NCI-H1105 (cell line): ENCODE results near the gene CNIH1.
A peak's percentile ranks its signal among the peaks of the same experiment; 100 is the strongest.
"Not testable (repeated sequence)": the region's sequence is repeated elsewhere in the genome, so short reads cannot be mapped to it uniquely, and the experiment has no call there.

Experiments used
- DNase-seq: peaks from one replicate; lab custom pipeline; 2025; lab: John Stamatoyannopoulos, UW

CNIH1 gene

DNA sequence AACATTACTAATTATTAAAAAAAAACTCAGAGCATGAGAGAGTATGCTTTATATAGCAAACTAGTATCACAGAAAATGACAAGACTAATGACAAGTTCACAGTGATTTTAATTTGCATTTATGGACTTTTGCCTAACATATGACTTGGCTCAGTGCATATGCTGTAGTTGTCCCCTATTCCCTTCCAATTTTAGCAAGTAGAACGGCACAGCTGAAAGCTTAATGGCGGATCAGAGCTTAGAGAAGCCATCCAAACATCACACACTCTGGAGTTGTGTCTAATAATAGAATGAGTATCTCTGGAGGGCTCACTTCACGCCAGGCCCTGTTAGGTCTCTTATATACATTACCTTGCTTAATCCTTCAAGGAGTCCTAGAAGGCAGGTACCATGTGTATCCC is 13.3 kb downstream of the CNIH1 start:
- no peak for DNase-seq

DNA sequence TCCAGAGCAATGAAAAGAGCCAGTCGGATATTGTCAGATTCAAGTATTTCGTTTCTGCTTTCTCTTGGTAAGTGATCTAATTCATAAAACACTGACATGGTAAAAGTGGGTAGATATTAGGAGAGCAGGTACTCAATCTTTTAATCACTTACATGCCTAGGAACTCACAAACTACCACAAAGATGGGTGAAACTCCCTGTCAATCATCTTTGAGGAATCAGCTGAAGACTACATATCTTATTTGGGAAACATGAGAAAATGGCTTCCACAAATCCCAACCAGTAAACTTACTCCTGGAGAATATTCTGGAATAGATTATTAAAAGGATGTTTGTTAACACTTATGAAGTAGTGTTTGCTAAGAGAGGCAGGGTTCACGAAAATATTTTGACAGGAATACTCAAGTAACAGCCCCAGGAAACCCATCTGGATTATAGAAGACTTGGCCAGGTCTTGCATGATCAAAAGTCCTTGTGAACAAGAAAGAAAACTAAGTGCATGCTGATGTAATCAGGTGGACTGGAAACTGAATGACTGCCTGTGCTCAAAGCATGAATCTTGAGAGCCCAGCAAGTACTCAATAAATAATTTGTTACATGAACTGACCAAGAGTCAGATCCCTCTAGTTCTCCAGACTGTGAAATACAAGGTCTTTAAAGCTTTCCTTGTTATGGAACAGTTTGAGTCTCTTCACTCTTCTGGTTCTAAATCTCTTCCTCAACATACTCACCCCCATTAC is 15.5 kb downstream of the CNIH1 start:
- DNase-seq = no peak

DNA sequence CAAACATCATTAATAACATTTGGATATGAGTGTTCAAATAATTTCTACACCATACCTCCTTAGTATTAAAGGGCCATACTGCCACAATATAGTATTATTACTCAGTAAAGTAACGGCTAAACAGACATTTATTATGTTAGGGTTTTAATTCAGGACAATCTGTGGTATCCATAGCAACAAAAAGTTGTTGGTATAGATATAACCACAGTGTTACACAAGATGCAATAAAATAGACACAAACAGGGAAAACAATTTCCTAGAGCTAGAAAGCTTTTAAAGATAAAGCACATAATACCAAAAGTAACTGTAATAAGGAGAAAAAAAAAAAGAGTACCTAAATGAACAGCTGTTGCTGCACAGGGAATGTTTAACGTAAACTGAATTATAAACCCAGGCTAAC is 16.1 kb downstream of the CNIH1 start:
- DNase-seq = no peak

- no peak for DNase-seq
Observed at GRCh38 chr14:54424479-54424901, 16.7 kb downstream of the CNIH1 start.

DNA sequence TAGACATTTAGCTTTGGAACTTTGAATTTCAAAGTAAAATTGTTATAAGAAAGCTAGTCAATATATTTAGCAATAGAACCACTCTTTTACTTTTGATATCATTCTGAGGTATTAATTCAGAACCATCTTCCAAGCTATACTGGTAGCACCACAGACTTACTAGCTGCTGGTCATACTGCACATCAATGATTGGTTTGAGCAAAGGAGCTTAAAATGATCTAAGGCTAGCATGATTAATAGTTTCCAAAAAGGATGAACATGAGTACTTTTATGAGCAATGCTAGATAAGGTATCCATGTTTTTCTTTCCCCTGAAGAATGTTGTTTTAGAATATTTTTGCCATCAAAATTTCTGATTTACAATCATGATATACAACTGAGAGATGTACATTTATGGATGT is 17.2 kb downstream of the CNIH1 start:
- no peak for DNase-seq

DNA sequence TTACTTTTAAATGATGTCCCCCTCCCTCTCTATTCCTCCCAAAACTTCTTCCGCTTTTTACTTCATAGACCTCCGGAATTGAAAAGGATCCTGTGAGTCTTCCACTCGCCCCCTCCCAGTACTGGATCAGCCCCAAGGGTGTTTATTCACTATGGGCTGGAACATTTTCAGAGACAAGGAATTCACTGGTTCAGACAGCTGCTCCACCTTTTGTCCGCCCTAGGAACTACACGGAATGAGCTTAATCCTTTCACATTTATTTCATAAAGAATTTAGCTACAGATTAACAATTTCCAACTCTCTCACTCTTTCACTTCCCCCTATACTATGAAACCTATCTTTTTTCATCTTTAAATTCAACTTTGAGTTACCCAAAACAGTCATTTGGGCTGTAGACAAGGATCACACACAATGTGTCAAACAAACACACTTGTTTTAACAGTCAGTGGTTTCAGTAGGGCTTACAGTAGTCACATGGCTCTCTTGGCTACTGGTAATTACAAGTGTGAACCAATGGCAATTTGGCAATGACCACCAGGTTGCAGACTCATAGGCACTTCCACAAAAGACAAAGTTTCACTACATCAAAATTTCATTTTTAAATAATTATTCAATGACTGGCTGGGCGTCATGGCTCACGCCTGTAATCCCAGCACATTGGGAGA is 20.6 kb downstream of the CNIH1 start:
- DNase-seq = no peak

GRCh38 chr14:54411371-54411770 is 29.8 kb downstream of the CNIH1 start:
- DNase-seq = no peak

DNA sequence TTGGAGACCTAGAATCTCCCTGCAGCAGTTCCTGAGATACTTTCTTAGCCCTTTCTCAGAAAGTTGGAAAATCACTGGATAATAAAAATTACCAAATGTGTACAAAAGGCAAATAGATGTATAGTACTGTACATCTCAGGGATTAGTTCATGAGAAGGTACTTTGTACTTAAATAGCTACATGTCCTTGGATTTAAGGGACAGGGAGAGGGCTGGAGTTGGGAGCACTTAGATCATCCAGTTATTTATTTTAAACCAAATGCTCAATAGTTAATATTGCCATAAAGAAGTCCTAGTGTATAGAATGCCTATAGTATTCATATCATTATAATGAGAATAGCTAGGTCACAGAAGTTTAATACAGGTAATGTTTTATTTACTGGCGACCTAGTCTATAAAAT is 31.0 kb downstream of the CNIH1 start:
- DNase-seq = no peak

- not testable (repeated sequence) for DNase-seq
Observed at GRCh38 chr14:54403401-54404005, 37.7 kb downstream of the CNIH1 start.

DNA sequence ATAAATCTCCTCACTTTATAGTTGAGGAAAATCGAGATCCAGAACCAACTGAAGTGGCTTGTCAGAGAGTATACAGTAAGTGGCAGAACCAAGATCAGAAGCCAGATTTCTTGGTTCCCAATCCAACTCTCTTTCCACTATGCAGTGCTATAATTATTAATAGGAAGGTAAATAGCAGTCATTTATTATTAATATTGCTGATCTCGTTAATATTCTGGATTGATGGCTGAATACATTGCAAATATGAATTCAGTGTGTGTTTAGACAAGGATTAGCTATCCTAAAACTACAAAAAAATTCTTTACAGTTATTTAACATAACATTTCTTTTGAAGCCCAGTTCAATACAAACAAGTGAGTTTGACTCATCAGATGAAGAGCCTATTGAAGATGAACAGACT is 41.6 kb downstream of the CNIH1 start:
- DNase-seq = no peak

DNA sequence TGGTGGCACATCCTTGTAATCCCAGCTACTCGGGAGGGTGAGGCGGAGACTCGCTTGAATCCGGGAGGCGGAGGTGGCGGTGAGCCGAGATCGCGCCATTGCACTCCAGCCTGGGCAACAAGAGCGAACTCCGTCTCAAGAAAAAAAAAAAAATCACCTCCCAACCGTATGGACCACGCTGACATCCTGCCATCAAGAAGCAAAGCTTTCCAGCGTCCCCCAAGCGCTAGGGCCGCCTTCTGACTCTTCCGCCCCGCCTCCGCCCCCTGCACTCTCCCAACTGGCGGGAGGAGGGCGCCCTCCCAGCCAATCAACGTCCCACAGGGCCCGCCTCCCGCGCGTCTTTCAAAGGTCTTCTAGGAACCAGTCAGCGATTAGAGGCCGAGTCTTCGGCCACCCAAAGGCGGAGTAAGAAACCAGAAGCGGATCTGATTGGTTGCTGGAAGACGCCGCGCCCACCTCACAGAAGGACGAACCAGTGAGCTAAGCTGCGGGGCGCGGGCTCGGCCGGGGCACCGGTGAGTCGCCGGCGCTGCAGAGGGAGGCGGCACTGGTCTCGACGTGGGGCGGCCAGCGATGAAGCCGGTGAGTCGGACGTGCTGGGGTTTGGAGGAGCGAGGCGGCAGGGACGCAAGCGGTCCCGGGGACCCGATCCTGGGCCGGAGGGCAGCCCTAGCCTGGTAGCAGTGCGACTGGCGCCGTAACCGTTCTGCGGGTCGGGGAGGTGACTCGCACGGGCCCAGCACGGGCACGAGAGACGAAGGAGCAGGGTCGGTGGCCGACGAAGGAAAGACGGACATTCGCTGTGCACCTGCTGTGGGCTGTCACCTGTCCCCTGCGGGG is 44.5 kb downstream of the CNIH1 start, which contains the start of gene CDKN3:
Gene CDKN3, plus strand, starts transcription at position 515 of the 843 bp plus-strand sequence. Its CDS starts 62 bp downstream, at position 577.
- DNase-seq = peak; percentile 98

DNA sequence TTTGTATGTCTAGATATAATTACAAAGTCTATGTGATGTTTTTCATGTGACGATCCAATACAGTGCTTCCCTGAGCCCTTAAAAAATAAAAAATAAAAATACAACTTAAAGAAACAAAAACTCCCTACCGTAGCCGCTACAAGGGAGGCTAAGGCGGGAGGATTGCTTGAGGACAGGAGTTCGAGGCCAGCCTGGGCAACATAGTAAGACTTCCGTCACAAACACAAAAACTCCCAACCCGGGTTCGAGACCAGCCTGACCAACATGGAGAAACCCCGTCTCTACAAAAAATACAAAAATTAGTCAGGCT is 45.0 kb downstream of the CNIH1 start:
- no peak for DNase-seq

DNA sequence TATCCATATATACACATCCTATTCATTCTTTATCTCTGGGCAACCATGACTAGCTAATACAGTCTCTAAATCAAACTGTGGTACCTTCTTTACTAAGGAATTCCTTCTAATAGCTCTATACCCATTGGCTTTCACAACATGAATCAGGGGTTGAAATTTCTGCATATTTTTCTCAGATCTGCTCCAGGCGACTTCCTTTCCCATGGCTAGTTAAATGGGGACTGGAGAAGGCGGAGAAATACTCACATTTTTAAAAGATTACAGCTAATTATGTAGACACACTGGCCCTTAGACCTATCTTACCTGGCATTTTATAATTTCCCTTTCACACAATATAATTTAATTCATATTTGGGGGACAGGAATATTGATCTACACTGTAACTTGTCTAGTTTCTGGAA is 45.5 kb downstream of the CNIH1 start:
- no peak for DNase-seq

DNA sequence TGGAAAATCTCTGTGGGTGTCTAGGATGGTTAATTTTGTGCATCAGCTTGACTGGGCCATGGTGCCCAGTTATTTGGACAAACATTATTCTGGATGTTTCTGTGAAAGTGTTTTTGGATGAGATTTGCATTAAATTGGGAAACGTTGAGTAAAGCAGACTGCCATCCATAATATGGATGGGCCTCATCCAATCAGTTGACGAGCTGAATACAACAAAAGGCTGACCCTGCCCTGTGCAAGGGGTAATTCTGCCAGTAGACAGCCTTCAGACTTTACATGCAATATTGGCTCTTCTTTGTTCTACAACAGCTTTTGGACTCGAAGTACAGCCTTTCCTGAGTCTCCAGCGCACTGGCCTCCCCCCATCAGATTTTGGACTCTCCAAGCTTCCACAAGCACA is 45.9 kb downstream of the CNIH1 start:
- no peak for DNase-seq

DNA sequence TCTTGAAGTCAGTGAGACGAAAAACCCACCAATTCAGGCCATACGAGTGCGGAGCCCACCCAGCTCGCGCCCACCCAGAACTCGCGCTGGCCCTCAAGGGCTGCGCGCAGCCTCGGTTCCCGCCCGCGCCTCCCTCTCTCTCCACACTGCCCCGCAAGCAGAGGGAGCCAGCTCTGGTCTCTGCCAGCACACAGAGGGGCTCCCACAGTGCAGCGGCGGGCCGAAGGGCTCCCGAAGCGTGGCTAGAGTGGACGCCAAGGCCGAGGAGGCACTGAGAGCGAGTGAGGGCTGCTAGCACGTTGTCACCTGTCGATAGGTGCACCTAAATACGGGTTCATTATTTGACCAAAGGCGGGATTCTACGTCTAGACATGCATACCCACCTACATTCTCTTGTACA is 46.6 kb downstream of the CNIH1 start:
- DNase-seq = no peak

GRCh38 chr14:54392986-54393884 is 47.9 kb downstream of the CNIH1 start:
- not testable (repeated sequence) for DNase-seq

- DNase-seq = no peak
Observed at GRCh38 chr14:54392131-54392859, 48.9 kb downstream of the CNIH1 start.

- no peak for DNase-seq
Observed at GRCh38 chr14:54387328-54387727, 53.8 kb downstream of the CNIH1 start.

- no peak for DNase-seq
Observed at GRCh38 chr14:54385556-54385955, 55.6 kb downstream of the CNIH1 start.

GRCh38 chr14:54383835-54384234 is 57.3 kb downstream of the CNIH1 start:
- DNase-seq = no peak

GRCh38 chr14:54381821-54382220 is 59.4 kb downstream of the CNIH1 start:
- no peak for DNase-seq
